Measurements from ENCODE around the gene RPE65.
"Not testable (repeated sequence)": the region's sequence is repeated elsewhere in the genome, so short reads cannot be mapped to it uniquely, and the experiment has no call there.

Gene RPE65
- 0 to 2.0 (median 0) reads per million in 17 experiments for total RNA-seq

- DNase-seq, result peak in 3 of 4 experiments; percentile 5 to 22 (median 20)
These were observed at the start of gene RPE65 for GRCh38 chr1:68449901-68450300. TSS of gene RPE65 (minus strand) at chr1:68449954. CDS start at chr1:68449905, 49 bp downstream.

- no peak for DNase-seq
These were observed 47.6 kb upstream of the RPE65 start for GRCh38 chr1:68497358-68497698.

DNA sequence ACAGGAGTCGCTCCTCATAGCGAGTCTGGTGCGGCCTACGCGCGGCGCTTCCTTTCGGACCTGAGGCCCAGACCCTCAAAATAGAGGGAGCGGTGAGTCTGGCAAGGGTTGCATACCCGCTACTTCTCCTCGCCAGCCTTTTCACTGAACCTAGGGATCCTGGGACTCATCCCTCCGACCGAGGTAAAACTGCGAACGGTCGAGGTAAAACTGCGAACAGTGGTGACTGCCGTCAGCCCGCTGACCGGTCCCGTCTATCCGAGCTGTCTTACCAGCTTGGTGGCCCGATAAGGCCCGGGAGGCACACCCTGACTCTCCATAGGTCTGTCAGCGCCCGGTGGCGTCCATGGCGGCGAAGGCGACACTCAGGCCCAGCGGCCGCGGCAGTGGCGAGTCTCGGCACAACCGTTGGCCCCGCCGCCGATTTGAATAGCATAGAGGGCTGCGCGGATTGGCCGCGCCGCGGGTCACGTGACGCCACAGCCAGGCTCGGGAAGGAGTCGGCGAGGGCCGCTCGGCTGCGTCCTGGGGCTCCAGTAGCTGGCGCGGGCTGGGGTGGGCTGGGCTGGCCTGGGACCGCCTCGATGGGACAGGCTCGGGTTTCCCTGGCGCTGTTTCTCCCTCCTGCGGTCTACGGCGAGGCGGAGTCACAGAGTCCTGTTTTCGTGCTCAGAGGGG, 47.1 kb upstream of the RPE65 start, which contains the start of gene DEPDC1:
DEPDC1 (minus strand) TSS at position 403 of the 678 bp plus-strand sequence; CDS start at position 320, 83 bp downstream.
- DNase-seq, result peak; percentile 95 to 97 (median 96)

DNA sequence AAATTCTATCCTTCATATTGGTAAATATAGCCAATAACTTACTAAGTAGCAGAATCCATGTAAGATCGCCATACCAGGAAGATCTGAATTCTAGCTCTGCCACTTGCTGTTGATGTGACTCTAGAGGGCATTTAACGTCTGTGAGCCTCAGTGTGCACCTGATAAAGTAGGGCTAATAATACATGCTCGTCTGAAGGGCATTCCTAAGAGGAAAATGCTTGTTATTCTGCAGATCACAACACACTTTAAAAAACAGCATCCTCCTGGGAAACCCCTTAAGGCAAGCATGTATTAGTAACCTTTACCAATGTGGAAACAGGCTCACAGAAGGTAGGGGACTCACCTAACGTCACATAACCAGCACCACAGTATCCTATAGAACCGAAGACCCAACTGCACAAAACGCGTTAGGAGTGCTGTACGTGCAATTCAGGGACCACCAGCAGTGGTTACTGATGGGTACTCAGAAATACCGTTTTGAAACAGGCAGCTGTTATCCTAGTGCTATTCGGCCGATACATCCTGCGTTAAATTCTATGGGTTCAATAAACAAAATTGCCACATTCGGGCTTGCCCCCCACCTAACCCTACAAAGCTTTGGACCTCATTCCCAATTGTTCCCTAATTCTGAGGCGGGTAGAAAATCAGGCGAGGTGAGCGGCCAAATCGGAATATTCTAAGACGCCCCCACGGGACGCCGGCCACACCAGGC, 46.4 kb upstream of the RPE65 start:
- peak in 1 of 4 experiments; percentile 0 for DNase-seq

DNA sequence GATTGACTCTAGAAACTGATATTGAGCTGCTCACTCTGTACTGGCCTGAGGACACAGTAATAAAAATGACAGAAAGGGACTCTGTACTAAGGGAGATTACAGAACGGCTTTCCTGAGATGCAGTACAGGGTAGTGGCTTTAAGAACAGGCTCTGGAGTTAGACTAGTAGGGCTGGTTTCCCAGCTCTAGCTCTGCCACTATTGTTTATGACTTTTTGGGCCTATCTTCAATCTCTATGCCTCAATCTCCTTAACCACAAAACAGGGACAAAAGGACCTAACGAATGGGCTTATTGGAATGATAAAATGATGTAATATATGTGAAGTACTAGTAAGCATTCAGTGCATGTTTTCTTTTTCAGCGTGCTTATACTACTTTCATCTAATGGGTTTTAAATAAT, 45.8 kb upstream of the RPE65 start:
- DNase-seq, result no peak

DNA sequence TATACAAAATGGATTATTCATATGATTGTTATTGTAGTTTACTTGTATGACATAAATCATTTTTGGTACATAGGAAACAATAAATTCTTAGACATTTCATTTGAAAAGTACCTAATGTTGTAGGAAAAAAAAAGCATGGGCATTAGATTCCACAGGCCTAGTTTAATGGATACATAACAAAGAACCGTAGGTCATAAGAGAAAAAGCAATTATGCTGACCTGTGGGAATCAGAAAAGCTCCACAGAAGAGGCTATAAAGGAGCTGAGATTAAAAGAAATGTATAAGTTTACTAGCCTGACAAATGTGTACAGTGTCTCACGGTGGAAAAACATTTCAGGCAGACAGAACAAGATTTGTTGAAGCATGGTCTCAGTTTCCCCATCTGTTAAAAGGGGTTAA, 43.4 kb upstream of the RPE65 start:
- DNase-seq, result no peak

DNA sequence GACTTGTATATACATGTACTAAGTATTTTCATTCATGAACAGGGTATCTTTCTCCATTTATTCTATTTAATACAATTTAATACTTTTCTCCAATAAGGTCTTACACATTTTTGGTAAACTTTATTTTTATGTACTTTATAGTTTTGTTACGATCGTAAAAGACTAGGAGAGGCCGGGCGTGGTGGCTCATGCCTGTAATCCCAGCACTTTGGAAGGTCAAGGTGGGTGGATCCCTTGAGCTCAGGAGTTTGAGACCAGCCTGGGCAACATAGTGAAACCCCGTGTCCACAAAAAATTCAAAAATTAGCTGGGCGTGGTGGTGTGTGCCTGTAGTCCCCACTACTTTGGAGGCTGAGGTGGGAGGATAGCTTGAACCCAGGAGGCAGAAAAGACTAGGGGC, 42.5 kb upstream of the RPE65 start:
- DNase-seq, result not testable (repeated sequence)

DNA sequence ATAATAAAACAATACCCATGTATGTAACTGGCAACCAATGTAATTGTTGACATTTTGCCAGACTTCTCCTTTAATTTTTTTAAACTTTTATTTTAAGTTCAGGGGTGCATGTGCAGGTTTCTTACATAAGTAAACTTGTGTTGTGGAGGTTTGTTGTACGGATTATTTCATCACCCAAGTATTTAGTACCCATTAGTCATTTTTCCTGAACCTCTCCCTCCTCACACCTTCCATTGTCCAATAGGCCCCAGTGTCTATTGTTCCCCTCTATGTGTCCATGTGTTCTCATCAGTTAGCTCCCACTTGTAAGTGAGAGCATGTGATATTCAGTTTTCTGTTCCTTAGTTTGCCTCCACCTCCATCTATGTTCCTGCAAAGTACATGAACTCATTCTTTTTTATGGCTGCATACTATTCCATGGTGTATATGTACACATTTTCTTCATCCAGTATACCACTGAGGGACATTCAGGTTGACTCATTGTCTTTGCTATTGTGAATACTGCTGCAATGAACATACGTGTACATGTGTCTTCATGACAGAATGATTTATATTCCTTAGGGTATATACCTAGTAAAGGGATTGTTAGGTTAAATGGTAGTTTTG, 40.4 kb upstream of the RPE65 start:
- no peak for DNase-seq

- DNase-seq, result no peak
These were observed 35.8 kb upstream of the RPE65 start for GRCh38 chr1:68485431-68486022.

GRCh38 chr1:68484618-68485017, 34.9 kb upstream of the RPE65 start:
- DNase-seq, result no peak

DNA sequence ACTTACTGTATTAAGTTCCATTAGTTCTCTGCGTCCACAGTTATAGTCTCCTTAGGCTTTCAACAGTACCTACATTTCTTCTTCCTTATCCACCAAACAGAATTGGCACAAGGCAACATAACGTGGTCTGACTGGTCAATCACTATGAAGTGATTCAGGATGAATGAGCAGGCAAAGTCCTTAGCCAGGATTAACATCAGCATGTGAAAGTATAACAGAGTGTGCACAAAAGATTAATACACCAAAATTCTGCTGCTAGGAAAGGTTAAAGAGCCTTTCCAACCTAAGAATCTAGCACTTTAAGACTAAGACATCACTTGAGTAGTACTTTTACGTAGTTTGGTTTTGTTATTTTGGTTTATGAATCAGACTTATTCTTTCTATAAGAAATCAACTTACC, 31.3 kb upstream of the RPE65 start:
- no peak for DNase-seq

DNA sequence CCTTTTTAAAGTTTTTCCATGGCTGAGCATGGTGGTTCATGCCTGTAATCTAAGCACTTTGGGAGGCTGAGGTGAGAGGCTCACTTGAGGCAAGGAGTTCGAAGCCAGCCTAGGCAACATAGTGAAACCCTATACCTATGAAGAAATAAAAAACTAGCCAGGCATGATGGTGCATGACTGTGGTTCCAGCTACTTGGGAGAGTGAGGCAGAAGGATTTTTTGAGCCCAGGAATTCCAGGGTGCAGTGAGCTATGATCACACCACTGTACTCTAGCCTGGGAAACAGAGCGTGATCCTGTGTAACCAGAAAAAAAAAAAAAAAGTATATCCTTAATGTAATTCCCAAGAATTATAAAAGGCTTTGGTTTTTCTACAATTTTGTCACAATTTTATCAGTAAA, 29.7 kb upstream of the RPE65 start:
- no peak for DNase-seq

DNA sequence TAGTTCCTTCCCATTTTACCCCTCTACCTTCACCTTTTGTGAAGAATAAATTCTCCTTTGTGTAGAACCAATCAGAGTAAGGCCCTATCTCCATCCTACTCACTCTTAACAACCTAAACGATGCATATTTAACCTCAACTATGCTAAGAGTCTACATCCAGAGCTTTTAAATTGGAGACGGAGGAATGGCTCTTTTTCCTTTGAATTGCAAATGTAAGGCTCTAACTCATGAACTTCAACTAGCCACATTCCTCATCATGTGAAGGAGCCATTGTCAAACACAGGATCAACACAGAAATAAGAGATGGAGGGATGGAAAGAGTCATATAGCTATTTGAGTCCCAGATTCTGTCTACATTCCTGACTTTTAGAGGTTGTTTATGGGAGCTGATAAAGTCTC, 28.9 kb upstream of the RPE65 start:
- DNase-seq, result no peak

GRCh38 chr1:68476626-68477025, 26.9 kb upstream of the RPE65 start:
- DNase-seq, result not testable (repeated sequence)

- DNase-seq, result no peak
These were observed 23.3 kb upstream of the RPE65 start for GRCh38 chr1:68473060-68473459.

DNA sequence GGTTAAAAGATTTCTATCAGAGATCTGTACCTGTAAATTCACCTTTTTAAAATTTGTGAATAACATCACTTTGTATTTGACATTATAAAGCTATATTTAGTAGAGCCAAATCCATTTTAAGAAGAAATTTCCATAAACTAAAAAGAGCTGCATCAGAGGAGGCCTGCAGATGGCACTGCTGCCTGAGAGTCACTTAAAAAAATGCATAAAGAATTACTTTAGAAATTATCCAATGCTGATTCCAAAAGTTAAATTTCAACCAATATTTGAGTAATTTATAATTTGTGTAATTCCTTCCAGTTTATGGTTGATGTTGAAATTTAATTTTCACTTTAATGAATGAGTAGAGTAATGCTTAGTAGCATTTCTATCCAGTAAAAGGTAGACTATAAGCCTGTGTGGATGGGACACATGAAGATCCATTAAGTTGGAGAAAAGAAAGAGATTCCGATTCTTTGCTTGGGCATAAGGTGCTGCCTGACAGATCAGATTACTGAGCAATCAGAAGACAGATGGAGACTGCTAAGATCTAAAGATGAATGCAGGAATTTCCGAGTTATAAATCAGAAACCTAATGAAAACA, 20.7 kb upstream of the RPE65 start:
- peak in 2 of 4 experiments; percentile 21 to 29 for DNase-seq

- DNase-seq, result no peak
These were observed 15.1 kb upstream of the RPE65 start for GRCh38 chr1:68464891-68465290.

DNA sequence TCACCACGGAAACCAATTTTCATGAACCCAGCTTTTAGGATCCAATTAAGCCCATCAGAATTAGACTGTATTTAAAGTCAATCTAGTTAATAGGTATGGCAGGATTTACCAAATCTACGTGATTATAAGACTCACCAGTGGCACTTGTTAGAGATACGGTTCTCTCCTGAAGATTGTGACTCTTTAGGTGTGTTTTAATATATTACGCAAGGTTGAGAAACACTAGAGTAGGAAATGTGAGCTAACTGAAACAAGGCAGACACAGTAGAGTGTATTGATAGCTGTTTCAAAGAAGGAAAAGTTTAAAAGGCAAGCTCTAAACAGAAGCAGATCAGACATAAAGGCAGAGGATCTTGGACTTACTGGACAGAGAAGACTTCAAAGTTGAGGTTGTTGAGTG, 11.2 kb upstream of the RPE65 start:
- no peak for DNase-seq

GRCh38 chr1:68459796-68460195, 10.0 kb upstream of the RPE65 start:
- DNase-seq, result no peak

DNA sequence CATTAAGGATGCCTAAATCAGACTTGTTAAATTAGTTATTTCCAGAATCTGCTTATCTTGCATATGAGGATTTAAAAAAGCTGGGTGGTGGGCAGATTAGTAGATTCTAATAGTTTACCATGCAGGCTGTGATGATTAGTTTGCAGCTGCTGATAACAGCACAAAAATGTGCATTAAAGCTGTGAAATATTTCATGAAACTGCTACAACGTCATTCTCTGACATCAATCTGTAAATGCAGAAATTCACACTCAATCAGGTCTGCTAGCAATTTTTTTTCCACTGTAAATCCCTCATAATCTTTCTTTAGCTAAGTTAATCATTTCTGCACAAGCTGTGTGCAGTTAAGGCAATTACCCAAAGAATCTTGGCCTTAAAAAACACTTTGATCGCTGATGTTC, 9.3 kb upstream of the RPE65 start:
- DNase-seq, result no peak

GRCh38 chr1:68456202-68456601, 6.4 kb upstream of the RPE65 start:
- no peak for DNase-seq

DNA sequence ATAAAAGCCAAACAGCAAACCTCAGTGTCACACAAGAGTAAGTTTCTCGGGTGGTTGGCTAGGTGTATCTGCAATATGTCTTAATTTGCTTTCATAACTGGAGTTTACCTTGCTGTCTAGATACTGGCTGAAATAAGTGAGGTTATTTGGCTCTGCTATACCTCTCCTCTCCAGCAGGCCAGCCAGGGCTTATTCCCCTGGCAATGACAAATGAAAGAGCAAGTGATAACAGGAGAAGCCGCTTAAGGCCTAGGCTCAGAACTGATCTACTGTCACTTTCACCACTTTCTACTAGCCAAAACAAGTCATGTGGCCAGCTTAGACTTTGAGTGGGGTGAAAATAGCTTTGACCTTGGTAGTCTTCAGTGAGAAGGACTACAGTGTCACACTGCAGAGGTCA, 4.8 kb upstream of the RPE65 start:
- no peak for DNase-seq

- DNase-seq, result no peak
These were observed 3.4 kb upstream of the RPE65 start for GRCh38 chr1:68453060-68453670.
